Liver (tissue), 9 donors: Measurements from ENCODE around the gene DAGLA. TPM values are rescaled to one million over a fixed set of nuclear protein-coding genes. Genes with fewer than 3 reads are reported as not detected.

ENCODE experiments used
- DNase-seq: peaks from one replicate; pipeline ENCODE4 v3.0.0-alpha.2; 2017; ENCODE audit warnings: low spot score
- H3K27ac ChIP-seq, 2 donors: one replicate each; pipeline ENCODE4 v1.7.0; 2013; ENCODE audit warnings: inconsistent platforms in 2 of 2, low read length in 2 of 2, control low read depth in 1 of 2, low read depth in 1 of 2, mild to moderate bottlenecking in 1 of 2
- H3K27me3 ChIP-seq, 4 donors: one replicate each; pipeline versions ENCODE4 v1.6.1 to v1.7.0; 2013; ENCODE audit warnings: low read length in 3 of 4, inconsistent platforms in 1 of 4, mild to moderate bottlenecking in 1 of 4, moderate library complexity in 1 of 4; ENCODE audit not compliant: control insufficient read depth in 4 of 4, insufficient read depth in 4 of 4
- H3K36me3 ChIP-seq, 4 donors: one replicate each; pipeline versions ENCODE4 v1.6.1 to v1.7.0; 2013; ENCODE audit warnings: low read length in 3 of 4, mild to moderate bottlenecking in 3 of 4, low read depth in 1 of 4, moderate library complexity in 1 of 4; ENCODE audit not compliant: control insufficient read depth in 4 of 4, insufficient read depth in 3 of 4
- H3K4me1 ChIP-seq, 4 donors: one replicate each; pipeline versions ENCODE4 v1.6.1 to v1.7.0; 2013; ENCODE audit warnings: low read length in 3 of 4, mild to moderate bottlenecking in 3 of 4, moderate library complexity in 1 of 4; ENCODE audit not compliant: control insufficient read depth in 4 of 4, insufficient read depth in 4 of 4
- H3K4me3 ChIP-seq, 3 donors: one replicate each; pipeline versions ENCODE4 v1.6.1 to v1.7.0; 2013; ENCODE audit warnings: low read length in 3 of 3, control low read depth in 1 of 3, low read depth in 1 of 3, mild to moderate bottlenecking in 1 of 3
- H3K9ac ChIP-seq, 2 donors: one replicate each; pipeline ENCODE4 v1.7.0; 2013; ENCODE audit warnings: low read length in 2 of 2, mild to moderate bottlenecking in 2 of 2, moderate library complexity in 2 of 2, control low read depth in 1 of 2, low read depth in 1 of 2
- H3K9me3 ChIP-seq, 4 donors: one replicate each; pipeline versions ENCODE4 v1.6.1 to v1.7.0; 2013; ENCODE audit warnings: low read length in 3 of 4; ENCODE audit not compliant: control insufficient read depth in 4 of 4
- ATF3 ChIP-seq: IDR thresholded peaks from 2 replicates; pipeline ENCODE4 v1.6.1; 2016; ENCODE audit warnings: antibody characterized with exemption
- EGR1 ChIP-seq, 2 donors: IDR thresholded peaks; 2 replicates each; pipeline ENCODE4 v1.6.1; 2016 to 2018; ENCODE audit warnings: antibody characterized with exemption in 2 of 2, low read depth in 2 of 2
- FOXA1 ChIP-seq: IDR thresholded peaks from 2 replicates; pipeline ENCODE4 v1.6.1; 2016; ENCODE audit warnings: antibody characterized with exemption
- FOXA2 ChIP-seq: IDR thresholded peaks from 2 replicates; pipeline ENCODE4 v1.6.1; 2016; ENCODE audit warnings: antibody characterized with exemption
- GABPA ChIP-seq, 2 donors: IDR thresholded peaks in 1 of 2; conservative IDR thresholded peaks in 1 of 2; 2 replicates each; pipeline ENCODE4 v1.6.1; 2016; ENCODE audit warnings: antibody characterized with exemption in 2 of 2, mild to moderate bottlenecking in 1 of 2, moderate library complexity in 1 of 2
- HNF4A ChIP-seq, 2 donors: conservative IDR thresholded peaks; 2 replicates each; pipeline ENCODE4 v1.6.1; 2016; ENCODE audit warnings: antibody characterized with exemption in 2 of 2, mild to moderate bottlenecking in 2 of 2
- HNF4G ChIP-seq: IDR thresholded peaks from 2 replicates; pipeline ENCODE4 v1.6.1; 2016; ENCODE audit warnings: antibody characterized with exemption
- JUND ChIP-seq, 2 donors: IDR thresholded peaks; 2 replicates each; pipeline ENCODE4 v1.6.1; 2016; ENCODE audit warnings: antibody characterized with exemption in 2 of 2
- MAX ChIP-seq: IDR thresholded peaks from 2 replicates; pipeline ENCODE4 v1.6.1; 2016; ENCODE audit warnings: antibody characterized with exemption
- NR2F2 ChIP-seq: IDR thresholded peaks from 2 replicates; pipeline ENCODE4 v1.6.1; 2016; ENCODE audit warnings: antibody characterized with exemption
- RAD21 ChIP-seq, 2 donors: IDR thresholded peaks; 2 replicates each; pipeline ENCODE4 v1.6.1; 2016; ENCODE audit warnings: antibody characterized with exemption in 2 of 2, mild to moderate bottlenecking in 2 of 2
- REST ChIP-seq: IDR thresholded peaks from 2 replicates; pipeline ENCODE4 v1.6.1; 2016; ENCODE audit warnings: antibody characterized with exemption, mild to moderate bottlenecking
- RXRA ChIP-seq, 2 donors: IDR thresholded peaks; 2 replicates each; pipeline ENCODE4 v1.6.1; 2017 to 2018; ENCODE audit warnings: antibody characterized with exemption in 2 of 2, mild to moderate bottlenecking in 1 of 2
- SP1 ChIP-seq: IDR thresholded peaks from 2 replicates; pipeline ENCODE4 v1.6.1; 2018; ENCODE audit warnings: antibody characterized with exemption, mild to moderate bottlenecking
- TAF1 ChIP-seq: conservative IDR thresholded peaks from 2 replicates; pipeline ENCODE4 v1.6.1; 2016; ENCODE audit warnings: antibody characterized with exemption, mild to moderate bottlenecking
- YY1 ChIP-seq: IDR thresholded peaks from 2 replicates; pipeline ENCODE4 v1.6.1; 2016; ENCODE audit warnings: antibody characterized with exemption, mild to moderate bottlenecking
- ZBTB33 ChIP-seq: IDR thresholded peaks from 2 replicates; pipeline ENCODE4 v1.6.1; 2016; ENCODE audit warnings: antibody characterized with exemption
- WGBS: extraction: QIAGEN DNeasy Blood & Tissue Kit; methylation state at CpG from one replicate; pipeline ENCODE4 v1.1.7; 2013; 5-methylcytosine and 5-hydroxymethylcytosine counted together
- polyA plus RNA-seq, 2 donors: library from polyadenylated mRNA; stranded (reverse) in 1 of 2; unstranded in 1 of 2; fragments of 200-250 nt in 1 of 2; fragments of >200 nt in 1 of 2; fragmentation: Nextera tagmentation in 1 of 2; extraction: Ambion mirVana in 1 of 2; gene quantifications; one replicate each; pipeline versions ENCODE4 v1.2.1 to v1.2.3, GENCODE V29; 2013 to 2015
- total RNA-seq, 2 donors: library from RNA; depleted of rRNA; stranded (reverse); fragments of >200 nt; gene quantifications; one replicate each; pipeline ENCODE4 v1.2.3, GENCODE V29; 2014
- TF ChIP-seq, protein P1 (sequence below): fragments of 150-350 bp; IDR thresholded peaks from 2 replicates; pipeline ENCODE4 v1.5.1; 2017; ENCODE audit warnings: improper control_type of control experiment, low read depth, low read length; ENCODE audit not compliant: missing input control
- donor health status: healthy.
- donor health status: healthy.
- donor health status: healthy.
- donor health status: healthy.
- donor health status: healthy.

The DAGLA gene
- total and polyA plus RNA-seq, 4 donors = 0.13 to 0.84 (median 0.60) TPM

GRCh38 chr11:61714316-61714715 is 34.1 kb downstream of the DAGLA start:
- DNase-seq = no peak
- Histone ChIP-seq H3K27ac (no peak overlapping the region), H3K4me3 (no peak overlapping the region), H3K4me1 (no peaks in the 10 kb centered on the region), H3K9ac (no peak overlapping the region), H3K9me3 (no peaks in the 10 kb centered on the region), H3K27me3 (no peaks in the 10 kb centered on the region), H3K36me3 (no peaks in the 10 kb centered on the region)
- TF ChIP-seq NR2F2 = no peak
- TF ChIP-seq ZBTB33 = no peak
- no peak for TF ChIP-seq TAF1
- no peak for TF ChIP-seq RAD21 (IDR thresholded peaks at IDR 0.05)
- no peak for TF ChIP-seq RXRA (IDR thresholded peaks at IDR 0.05)
- no peak for TF ChIP-seq MAX
- TF ChIP-seq JUND (IDR thresholded peaks at IDR 0.05) = no peak
- no peak for TF ChIP-seq GABPA (IDR thresholded peaks at IDR 0.05 in 1 of 2, conservative IDR thresholded peaks at IDR 0.05 in 1 of 2)
- TF ChIP-seq, protein P1, sequence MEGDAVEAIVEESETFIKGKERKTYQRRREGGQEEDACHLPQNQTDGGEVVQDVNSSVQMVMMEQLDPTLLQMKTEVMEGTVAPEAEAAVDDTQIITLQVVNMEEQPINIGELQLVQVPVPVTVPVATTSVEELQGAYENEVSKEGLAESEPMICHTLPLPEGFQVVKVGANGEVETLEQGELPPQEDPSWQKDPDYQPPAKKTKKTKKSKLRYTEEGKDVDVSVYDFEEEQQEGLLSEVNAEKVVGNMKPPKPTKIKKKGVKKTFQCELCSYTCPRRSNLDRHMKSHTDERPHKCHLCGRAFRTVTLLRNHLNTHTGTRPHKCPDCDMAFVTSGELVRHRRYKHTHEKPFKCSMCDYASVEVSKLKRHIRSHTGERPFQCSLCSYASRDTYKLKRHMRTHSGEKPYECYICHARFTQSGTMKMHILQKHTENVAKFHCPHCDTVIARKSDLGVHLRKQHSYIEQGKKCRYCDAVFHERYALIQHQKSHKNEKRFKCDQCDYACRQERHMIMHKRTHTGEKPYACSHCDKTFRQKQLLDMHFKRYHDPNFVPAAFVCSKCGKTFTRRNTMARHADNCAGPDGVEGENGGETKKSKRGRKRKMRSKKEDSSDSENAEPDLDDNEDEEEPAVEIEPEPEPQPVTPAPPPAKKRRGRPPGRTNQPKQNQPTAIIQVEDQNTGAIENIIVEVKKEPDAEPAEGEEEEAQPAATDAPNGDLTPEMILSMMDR = no peak
- no peak for TF ChIP-seq ATF3
- TF ChIP-seq SP1 = no peak
- TF ChIP-seq FOXA1 = no peak
- TF ChIP-seq REST = no peak
- TF ChIP-seq HNF4G = no peak
- no peak for TF ChIP-seq EGR1 (IDR thresholded peaks at IDR 0.05; ENCODE audit: low read depth in 2 of 2)
- TF ChIP-seq HNF4A (conservative IDR thresholded peaks at IDR 0.05) = no peak
- no peak for TF ChIP-seq YY1
- no peak for TF ChIP-seq FOXA2
- WGBS = 83% methylated on average over 6 of the region's 6 CpGs

DNA sequence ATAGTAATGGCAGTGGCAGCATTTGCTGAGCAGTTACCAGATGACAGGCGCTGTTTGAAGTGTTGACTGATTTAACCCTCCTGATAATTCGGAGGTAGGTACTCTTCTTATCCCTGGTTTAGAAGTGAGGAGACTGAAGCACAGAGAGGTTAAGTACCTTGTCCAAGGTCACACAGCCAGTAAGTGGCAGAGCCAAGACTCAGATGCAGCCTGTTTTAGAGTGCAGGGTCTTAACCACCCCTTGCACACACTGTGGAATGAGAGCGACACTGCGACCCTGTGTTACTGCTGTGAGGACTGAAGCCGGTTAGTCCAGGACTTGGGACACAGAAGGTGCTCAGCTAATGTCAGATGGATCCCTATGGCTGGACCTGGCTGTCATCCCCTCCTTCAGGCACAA is 34.7 kb downstream of the DAGLA start:
- Histone ChIP-seq H3K27ac (no peak overlapping the region), H3K27me3 (no peaks in the 10 kb centered on the region), H3K9ac (no peak overlapping the region), H3K9me3 (no peaks in the 10 kb centered on the region), H3K36me3 (no peaks in the 10 kb centered on the region), H3K4me3 (no peak overlapping the region), H3K4me1 (no peaks in the 10 kb centered on the region)
- no peak for DNase-seq
- WGBS = 96% methylated on average over 5 of the region's 5 CpGs
- TF ChIP-seq REST (no peak), HNF4A (conservative IDR thresholded peaks at IDR 0.05) (no peak), RXRA (IDR thresholded peaks at IDR 0.05) (no peak), FOXA2 (no peak), FOXA1 (no peak), YY1 (no peak), RAD21 (IDR thresholded peaks at IDR 0.05) (no peak), EGR1 (IDR thresholded peaks at IDR 0.05; ENCODE audit: low read depth in 2 of 2) (no peak), MAX (no peak), HNF4G (no peak), ATF3 (no peak), GABPA (IDR thresholded peaks at IDR 0.05 in 1 of 2, conservative IDR thresholded peaks at IDR 0.05 in 1 of 2) (no peak), TAF1 (no peak)
